Right ventricle myocardium inferior (tissue), 1 donor: Measurements from ENCODE around the gene CYP27C1. TPM values are rescaled to one million over a fixed set of nuclear protein-coding genes. Genes with fewer than 3 reads are reported as not detected.

Experiments used
- ATAC-seq: fragments of 200-7000 bp; cut with Tn5 transposase; one replicate; pipeline ENCODE4 v1.9.1; 2020; ENCODE audit warnings: mild to moderate bottlenecking, moderate library complexity
- DNase-seq: peaks from one replicate; pipeline ENCODE4 v3.0.0; 2021; ENCODE audit errors: missing footprints
- intact Hi-C: fragments of 100-400 bp; cut with DNase I; formaldehyde crosslinking; loops from one replicate; pipeline ENCODE4 v1.11.0; 2022
- total RNA-seq: library from RNA; stranded (reverse); fragmentation: NEBNext Ultra II Directional; extraction: Animal tissue kit (Norgen Biotek cat#: 25700); gene quantifications from one replicate; pipeline ENCODE4 v1.2.1, GENCODE V29; 2021
- donor health status: DM: no; HTN: yes; CAD: no; lungs with severe emphysema.

Gene CYP27C1
- total RNA-seq, 1 donor from 2014 or later: 0.05 TPM

- peak; percentile 42 for ATAC-seq
- DNase-seq: no peak
- intact Hi-C loops: no loop called here
These were observed 76.0 kb downstream of the CYP27C1 start for GRCh38 chr2:127143841-127144782.

- intact Hi-C loops: no loop called here
- ATAC-seq: no peak
- no peak for DNase-seq
These were observed 77.2 kb downstream of the CYP27C1 start for GRCh38 chr2:127142663-127143630.

GRCh38 chr2:127140538-127140937 is 79.6 kb downstream of the CYP27C1 start:
- intact Hi-C loops: no loop called here
- ATAC-seq: no peak
- DNase-seq: no peak

DNA sequence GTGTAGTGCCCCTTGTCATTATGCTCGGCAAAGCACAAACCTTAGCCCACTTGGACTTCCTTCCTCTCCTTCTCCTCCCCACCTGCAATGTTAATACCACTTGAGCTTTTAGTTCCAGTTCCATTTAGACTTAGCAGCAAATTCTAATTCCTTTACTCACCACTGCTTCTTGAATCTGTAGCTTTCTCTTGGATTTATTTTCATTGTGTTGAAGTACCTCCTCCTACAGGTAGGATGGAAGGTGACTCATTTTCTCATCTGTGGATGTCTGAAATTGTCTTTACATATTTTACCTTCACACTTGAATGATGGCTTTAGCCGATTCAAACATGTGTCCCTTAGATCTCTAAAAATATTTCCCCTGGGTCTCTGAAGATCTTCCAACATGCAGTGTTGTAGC is 80.3 kb downstream of the CYP27C1 start:
- intact Hi-C loops: no loop called here
- no peak for ATAC-seq

DNA sequence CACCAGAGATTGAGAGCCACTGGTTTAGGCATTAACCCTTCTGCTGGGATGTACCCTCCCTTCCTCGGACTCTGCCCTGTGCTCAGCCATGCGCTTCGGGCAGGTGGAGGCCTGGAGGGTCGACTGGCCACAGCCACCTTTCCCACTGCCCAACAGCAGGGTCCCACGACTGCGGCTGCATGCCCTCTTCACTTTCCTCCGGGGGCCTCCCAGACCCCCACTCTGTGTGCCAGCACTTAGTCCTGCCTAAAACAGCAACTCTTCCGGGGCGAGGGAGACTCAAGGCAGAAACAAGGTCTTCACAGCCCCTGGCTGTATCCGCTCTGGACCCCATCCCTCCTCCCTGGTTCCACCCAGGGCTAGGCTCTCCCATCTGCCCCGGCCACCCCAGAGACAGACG is 81.8 kb downstream of the CYP27C1 start:
- intact Hi-C loops: no loop called here
- DNase-seq (no peak), ATAC-seq (no peak)

More for the DNA sequence above, 80.3 kb downstream of the CYP27C1 start:
- DNase-seq: no peak

- DNase-seq: no peak
- no peak for ATAC-seq
- intact Hi-C loops: no loop called here
These were observed 82.4 kb downstream of the CYP27C1 start for GRCh38 chr2:127137741-127138140.

- ATAC-seq: no peak
- DNase-seq: no peak
- intact Hi-C loops: no loop called here
These were observed 82.9 kb downstream of the CYP27C1 start for GRCh38 chr2:127137225-127137624.

DNA sequence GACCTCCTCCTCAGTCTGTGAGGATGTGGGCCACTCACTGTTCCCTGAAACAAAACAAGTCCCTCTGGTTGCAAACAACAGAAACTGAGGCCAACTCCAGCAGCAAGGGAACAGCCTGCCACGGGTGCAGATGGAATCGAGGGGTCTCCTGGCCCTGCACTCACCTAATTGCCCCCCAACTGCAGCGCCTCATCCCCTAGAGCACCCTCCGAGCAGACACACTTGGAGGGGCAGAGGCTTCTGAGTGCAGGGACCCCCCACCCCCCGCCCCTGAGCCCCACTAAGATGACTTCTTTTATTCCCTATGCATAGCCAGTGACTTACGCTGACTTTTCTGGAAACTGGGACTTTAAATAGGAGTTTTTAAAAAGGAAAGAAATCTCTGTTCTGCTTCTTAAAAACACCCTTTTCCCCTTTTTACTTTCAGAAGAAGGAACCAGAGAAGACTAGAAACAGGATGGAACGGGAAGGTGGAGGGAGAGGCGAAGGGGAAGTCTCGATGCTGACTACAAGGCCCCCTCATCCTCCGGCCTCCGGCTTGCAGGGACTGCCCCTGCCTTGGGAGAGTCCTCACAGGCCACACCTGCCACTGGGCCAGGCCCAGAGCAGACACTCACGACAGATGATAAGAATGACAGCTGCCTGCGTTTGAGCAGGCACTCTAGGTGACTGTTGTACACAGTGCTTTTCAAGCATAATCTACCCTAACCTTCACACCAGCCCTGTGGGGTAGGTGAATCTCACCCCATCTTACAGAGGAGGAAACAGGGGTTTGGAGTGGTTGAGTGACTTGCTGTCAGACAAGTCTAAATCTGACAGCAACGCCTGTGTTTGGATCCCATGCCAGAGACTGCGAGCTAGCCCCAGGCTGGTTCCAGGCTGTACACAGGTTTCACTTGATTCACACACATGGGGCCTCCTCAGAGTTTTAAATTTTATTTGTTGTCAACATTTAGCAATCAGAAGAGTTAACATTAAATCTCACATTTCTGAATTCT is 85.0 kb downstream of the CYP27C1 start:
- intact Hi-C loops: no loop called here
- DNase-seq: no peak
- peak; percentile 46 for ATAC-seq

GRCh38 chr2:127134235-127134634 is 85.9 kb downstream of the CYP27C1 start:
- intact Hi-C loops: no loop called here
- ATAC-seq: no peak

More at GRCh38 chr2:127134235-127134634, 85.9 kb downstream of the CYP27C1 start:
- DNase-seq: no peak

Other genes starting within 250 kb of the CYP27C1 start
- 17.9 TPM for gene BIN1, start 113.1 kb downstream of the CYP27C1 start, total RNA-seq
- gene ERCC3, start 73.8 kb upstream of the CYP27C1 start, total RNA-seq: 21.2 TPM
- gene MAP3K2, start 167.7 kb upstream of the CYP27C1 start, total RNA-seq: 23.4 TPM
- gene PROC, start 198.1 kb upstream of the CYP27C1 start, total RNA-seq: not detected